SK-N-DZ (cell line): ENCODE results near the gene CMTM1. TPM values are rescaled to one million over a fixed set of nuclear protein-coding genes. Genes with fewer than 3 reads are reported as not detected.

ENCODE experiments used
- DNase-seq: peaks from one replicate; pipeline ENCODE4 v3.0.0-alpha.2; 2015; ENCODE audit warnings: low spot score
- polyA plus RNA-seq, 2 experiments: library from polyadenylated mRNA; depleted of rRNA; stranded (reverse); fragments of >200 nt; gene quantifications; 2 replicates each; pipeline ENCODE4 v1.2.3, GENCODE V29; 2014

The CMTM1 gene, protein sequence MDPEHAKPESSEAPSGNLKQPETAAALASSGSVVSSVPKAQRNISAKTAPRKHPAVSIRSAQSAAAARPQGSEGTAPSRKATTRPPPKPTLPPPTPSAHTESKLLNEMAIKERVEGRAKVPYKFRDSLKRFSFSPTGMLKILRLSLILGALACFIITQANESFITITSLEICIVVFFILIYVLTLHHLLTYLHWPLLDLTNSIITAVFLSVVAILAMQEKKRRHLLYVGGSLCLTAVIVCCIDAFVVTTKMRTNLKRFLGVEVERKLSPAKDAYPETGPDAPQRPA
- 0.33 and 0.59 TPM in 2 replicates for polyA plus RNA-seq (2014; cell fraction: cytosol; rRNA removed)
- polyA plus RNA-seq (2014; cell fraction: nucleus; rRNA removed): 0.73 TPM in 1 of 2 replicates, not detected in the other

DNA sequence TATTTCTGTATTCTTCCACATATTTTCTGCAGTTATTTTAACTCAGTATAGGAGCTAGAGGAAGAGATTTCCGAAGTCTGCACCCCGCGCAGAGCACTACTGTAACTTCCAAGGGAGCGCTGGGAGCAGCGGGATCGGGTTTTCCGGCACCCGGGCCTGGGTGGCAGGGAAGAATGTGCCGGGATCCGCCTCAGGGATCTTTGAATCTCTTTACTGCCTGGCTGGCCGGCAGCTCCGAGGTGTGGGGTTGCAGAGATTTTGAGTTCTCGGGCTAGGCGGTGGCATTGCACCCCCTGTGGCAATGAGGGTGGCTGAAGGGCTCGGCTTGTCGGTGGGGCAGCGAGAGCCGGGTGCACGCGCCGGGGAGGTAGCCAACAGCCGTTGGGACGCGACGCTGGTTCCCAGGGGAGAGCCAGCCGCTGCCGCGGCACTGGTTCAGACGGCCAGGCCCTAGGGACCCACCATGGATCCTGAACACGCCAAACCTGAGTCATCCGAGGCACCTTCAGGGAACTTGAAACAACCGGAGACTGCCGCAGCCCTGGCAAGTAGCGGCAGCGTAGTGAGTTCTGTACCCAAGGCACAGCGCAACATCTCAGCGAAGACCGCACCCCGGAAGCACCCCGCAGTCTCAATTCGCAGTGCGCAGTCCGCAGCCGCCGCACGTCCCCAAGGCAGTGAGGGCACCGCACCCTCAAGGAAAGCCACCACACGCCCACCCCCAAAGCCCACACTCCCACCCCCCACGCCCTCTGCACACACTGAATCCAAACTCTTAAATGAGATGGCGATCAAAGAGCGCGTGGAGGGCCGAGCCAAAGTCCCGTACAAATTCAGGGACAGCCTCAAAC, at the start of gene CMTM1:
TSS of gene CMTM1 (plus strand) at position 389 of the 851 bp plus-strand sequence. CDS start at position 464, 75 bp downstream.
- no peak for DNase-seq

DNA sequence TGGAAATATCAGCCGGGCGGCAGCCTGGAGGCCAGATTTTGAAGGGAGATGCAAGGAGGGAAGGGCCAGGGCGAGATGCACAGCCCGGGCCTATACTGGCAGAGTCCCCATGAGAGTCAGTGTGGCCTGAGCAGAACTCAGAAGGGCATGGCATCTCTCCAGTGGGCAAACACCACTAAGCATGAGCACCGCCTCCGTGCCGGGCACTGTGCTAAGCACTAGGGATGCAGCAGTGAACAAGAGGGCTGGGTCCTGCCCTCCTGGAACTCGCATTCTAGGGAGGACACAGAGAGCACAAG, 49.8 kb upstream of the CMTM1 start:
- no peak for DNase-seq

DNA sequence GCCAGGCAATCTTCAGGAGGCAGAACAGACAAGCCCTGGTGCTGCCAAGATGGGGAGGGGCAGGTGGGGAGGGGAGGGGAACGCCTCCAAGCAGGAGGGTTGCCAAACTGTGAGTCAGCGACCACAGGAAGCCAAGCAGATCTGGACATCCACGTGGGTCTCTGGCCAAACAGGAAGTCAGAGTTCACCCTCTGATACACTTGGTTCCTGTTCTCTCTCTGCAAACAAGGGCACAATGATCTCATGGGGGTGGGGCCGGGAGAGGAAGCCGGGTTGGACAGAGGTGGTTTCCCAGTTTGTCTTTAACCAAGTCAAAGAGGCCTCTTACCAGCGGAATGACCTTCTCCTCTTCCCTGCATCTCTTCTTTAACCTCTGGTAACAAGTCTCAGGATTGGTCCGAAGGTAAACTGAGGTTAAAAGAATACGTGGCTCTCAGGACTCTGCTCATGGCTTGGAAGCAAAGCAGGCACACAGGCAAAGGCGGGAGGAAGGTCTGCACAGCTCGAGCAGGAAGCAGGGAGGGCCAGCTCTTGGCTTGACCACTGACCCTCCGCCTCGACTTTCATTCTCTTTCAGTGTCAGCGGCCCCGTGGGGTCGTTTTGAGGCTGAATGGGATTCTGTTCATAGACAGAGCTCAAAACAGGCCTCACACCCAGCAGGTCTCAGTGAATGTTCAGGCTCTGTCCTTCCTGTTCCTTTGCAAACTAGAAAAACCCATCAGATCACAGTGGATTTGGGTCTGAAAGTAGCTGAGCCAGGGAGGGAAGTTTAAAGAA, 49.2 kb upstream of the CMTM1 start:
- no peak for DNase-seq

DNA sequence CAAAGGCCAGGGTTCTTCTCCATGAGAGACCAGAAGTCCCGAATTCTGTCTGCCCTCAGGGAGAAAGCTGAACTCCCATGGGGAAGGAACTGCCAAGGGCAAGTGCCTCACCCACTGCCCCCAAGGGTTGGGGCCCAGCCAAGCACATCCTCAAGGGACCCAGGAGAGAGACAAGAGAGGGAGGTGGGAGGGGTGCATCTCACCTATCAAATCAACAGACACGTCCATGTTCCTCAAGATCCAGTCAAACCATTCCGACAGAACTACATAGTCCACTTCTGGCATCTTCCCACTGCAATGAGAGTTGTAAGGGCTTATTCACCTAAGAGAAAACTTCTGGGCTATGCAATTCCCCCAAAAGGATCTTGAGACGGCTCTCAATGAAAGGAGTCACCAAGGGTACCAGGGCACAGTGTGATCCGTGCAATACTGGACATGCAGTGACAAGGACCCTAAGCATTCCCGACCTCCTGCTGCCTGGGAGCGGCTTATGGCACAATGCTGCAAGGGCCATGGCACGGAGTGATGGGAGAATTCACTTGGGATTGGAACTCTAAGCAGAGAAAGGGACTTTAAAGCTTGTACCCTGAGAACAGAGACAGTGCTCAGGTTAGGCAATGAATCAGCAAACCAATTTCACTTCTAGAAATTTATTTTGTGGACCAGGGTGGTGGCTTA, 48.5 kb upstream of the CMTM1 start:
- DNase-seq: no peak

DNA sequence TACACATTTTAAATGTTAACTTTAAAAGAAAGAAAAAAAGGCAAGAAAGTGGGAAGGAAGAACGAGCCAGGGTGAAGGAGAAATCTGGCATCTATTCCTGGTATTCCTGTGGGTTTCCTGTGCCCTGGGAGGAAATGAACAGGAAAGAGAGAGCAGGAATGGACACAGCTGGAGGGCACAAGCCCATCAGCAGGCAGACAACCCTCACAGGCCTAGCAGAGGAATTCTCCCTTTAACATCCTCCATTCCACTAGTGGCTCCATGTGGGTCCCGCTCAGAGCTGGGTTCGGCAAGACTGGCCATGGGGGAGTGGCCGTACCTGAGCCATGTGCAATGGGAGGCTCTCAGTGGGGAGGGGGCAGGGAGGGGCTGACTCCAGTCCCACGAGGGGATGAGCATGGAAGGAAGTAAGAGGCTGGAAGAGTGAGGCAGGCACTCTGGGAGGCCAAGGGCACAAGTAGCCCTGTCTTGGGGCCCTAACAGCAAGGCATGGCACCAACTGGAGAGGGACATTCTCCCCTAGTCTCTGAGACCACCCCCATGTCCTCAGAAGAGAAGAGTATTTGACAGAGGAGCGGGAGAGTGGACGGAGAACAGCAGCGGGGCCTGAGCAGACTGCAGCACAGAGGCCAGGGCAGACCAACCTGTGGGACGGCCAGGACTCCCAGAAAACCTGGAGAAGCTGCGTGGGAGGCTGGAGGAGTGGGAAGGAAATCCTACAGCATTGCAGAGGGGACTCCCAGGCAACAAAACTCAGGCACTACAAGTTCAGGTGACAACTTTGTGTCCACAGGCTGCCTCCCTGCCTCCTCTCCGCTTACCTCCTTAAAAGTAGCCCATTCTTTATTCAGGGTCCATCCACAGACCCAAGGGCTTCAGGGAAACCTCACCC, 46.5 kb upstream of the CMTM1 start:
- no peak for DNase-seq

DNA sequence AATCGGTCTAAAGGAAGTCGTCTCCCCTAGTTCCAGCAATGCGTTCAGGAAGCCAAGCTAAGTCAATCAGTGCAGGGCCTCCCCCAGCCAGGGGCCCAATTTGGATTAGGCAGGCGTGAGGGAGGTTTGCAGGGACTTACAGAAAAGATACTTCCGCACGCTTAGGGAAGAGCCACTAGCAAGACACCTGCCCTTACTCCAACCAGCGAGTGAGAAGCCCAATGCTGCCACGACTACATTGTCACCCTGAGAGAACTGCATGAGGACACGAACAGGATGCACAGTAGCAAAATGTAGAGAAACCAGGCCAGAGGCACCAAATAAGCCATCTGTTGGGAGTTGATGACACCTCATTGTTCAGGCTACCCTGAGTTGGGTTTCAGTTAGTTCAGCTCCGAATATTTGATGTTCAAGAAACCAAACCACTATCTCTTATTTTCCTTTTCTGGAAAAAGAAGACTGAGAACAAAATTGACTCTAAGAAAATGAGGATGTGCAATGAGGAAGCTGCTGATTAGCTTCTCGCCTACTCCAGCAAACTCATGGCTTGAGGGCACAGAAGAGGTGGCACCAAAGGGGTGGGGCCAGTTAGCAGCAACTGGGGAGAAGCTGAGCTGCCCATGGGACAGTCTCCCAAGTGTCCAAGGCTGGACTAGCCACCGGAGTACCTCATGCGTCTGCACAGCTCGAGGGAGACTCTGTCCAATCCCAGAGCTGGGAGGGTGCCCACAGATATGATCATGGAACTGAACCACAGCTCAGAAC, 45.7 kb upstream of the CMTM1 start:
- DNase-seq: no peak

DNA sequence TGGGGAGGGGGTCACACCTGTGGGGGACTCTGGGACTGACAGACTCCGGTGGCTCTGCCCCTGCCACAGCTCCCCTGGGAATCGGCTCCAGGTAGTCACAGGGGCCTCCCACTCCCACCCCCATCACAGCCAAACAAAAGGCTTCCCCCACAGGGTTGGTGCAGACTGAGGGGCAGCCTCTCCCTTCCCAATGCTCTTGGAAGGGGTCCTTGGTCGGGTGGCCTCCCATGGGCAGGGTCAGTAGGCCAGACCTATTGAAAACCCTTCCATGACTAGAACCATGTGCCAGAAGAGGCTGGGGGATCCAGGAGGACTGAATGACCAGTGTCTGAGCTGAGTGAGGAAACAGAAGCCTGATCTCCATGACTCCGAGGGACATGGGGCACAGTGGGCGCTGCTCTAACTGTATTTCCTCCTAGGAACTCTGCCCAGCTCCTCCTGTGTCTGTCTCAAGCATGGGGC, 45.0 kb upstream of the CMTM1 start:
- DNase-seq: no peak

DNA sequence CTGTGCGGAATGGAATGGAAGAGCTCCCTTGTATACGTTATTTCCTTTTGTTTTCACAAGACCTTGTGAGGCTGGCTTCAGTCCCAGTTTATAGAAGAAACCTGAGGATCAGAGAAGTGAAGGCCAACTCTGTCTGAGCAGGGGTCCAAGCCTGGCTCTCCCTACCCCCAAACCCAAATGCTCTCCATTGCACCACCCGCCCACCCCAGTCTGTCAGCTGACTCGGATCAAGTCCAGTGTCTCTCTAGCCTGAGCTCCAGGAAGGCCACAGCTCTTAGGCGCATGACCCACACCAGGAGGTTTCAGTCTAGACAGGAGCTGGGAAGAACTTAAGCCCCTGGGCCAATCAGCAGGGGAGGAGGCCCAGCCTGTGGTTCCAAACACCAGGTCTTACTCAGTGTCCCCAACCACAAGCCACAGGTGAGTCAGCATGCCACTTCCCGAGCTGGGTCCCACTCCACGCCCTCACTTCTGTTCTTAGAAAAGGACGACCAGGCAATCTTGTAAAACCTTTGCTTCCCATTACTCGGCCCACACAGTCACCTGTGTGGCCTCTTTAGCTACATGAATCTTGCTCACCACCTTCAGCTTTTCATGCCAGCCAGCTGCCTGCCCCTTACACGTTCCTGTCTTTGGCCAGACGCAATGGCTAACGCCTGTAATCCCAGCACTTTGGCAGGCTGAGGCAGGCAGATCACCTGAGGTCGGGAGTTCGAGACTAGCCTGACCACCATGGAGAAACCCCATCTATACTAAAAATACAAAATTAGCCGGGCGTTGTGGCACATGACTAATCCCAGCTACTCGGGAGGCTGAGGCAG, 44.1 kb upstream of the CMTM1 start:
- DNase-seq: no peak

DNA sequence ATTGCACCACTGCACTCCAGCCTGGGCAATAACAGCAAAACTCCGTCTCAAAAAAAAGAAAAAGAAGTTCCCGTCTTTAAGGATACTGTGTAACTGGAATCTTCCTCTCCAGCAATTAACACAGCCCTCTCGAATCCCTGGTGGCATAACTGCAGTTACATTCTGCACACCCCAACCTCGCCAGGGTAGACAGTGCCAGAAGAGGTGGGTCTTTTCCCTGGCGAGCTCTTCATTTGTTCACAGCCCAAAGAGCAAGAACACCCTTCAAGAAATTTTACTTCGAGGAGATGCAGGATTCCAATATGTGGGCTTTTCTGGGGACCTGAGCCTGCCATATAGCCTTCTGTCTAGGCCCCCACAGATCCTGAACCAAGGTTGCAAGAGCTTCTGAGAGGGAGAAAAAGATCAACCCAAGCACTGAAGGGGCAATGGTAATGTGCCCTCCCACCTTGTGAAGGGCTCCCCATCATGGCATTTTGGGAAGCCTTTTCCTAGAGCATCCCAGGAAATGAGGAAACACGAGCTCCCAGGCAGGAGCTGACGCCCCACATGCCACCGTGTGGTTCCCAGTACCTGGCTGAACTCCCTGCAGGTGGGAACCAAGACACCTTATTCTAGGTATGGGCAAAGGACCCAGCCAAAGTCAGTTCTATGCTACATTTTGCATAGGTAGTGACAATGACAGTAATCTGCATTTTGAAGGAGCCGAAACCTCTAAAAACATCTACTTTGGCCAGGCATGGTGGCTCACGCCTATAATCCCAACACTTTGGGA, 43.2 kb upstream of the CMTM1 start:
- no peak for DNase-seq

DNA sequence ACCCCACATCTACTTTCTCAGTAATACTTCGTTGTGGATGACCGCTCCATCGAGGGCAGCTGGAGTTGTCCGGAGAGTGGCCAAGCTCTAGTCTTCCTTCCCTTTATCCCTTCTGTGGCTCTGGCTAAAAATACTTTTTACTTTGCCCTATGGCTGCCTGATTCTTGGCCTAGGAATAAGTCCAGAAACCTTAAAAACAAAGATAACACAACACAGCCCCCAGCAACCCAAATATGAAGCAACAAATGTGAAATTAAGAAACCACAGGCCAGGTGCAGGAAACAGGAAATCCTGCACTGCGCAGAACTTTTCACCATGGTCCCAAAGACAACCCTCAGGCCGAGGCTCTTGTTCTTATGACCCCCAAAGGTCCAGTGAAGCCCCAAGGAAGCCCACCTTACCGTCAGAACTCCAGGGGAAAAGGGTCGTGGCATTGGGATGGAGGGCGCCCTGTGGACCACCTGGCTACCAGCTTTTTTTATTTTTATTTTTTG, 42.3 kb upstream of the CMTM1 start:
- DNase-seq: no peak

DNA sequence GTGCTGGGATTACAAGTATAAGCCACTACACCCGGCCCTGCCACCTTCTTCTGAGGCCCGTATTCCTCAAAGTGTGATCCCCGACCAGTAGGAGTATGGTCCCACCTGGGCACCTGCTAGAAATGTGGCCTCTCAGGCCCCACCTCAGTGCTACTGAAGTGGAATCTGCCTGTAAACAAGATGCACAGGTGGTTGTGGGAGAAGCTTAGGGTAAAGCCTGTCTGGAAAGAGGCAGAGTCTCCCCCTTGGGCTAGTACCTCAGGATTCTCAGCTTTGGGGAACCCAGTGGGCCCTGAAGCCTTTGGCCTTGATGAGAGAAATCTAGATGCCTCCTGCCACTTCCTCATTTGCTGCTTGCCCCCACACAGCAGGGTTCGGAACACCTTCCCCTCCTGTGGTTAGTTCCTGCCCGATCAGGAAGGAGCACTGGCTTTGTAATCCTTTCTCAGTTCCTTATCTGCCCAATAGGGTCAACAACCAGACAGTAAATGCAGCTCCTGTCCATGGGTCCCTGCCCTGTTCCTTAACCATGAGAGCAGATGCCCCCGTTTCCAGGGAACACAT, 41.6 kb upstream of the CMTM1 start:
- DNase-seq: no peak

DNA sequence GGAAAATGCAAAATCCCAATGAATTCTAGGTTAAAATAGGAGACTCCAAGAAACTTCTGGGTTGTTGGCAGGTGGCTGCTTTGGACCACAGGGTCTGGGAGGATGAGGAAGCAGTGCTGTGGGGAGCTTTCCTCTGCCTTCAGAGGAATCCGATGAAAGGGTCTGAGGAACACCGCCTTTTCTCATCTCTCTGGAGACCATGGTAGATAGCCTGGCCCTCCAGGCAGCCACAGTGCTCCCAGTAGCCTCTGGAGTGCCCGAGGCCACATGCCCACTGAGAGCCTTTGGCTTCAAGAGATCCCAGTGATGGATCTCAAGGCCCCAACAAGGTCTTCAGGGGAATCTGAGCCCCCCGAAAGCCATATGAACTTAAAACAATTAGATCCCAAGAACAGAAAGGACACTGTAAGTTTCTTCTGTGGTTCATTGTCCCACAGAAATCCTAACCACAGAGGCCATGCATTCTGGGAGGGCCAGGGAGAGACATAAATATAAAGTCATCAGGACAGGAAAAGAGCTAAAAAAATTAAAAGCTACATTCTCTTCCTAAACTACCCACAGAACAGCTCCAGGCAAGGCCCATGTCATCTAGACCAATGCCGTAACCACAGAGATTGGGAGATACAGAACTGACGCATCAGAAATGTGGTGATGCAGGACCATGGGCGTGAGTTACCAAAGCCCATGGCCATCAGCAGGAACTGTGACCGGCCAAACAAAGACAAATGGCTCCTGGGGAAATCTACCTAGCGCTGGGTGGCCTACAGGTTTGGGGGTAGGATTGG, 40.7 kb upstream of the CMTM1 start:
- DNase-seq: no peak

DNA sequence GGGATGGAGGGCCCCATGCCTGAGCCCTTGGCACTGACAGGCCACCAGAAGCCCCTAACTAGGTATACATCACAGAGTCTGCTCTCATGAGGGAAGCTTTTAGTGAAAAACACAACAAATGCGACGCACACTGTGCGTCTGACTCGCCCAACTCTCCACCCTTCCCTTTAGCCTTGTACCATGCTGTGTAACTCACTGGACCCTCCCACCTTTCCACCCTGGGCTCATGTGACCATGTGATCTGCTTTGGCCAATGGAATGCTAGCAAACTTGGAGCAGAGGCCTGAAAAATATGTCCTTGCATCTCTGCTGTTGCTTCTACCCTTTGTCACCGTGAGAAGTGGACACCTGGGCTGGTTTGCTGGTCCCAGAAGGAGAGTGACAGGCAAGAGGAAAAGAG, 37.9 kb upstream of the CMTM1 start:
- DNase-seq: no peak

DNA sequence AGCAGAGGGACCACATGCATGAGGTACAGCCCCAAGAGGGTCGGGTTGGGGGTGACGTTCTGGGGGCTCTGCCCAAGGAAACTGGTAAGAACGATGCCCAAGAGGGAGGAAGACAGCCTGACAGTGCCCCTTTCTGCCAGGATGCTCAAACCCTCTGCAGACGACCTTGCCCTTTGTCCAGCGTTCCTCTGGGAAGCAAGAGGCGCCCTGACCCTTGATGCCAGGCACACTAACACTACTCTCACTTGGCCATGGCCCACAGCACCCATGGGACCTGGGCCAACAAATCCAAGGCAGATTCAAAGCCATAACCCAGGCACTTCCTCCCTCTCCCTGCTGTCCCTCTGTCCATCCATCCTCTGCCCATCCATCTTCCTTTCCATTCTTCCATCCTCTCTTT, 36.8 kb upstream of the CMTM1 start:
- no peak for DNase-seq

DNA sequence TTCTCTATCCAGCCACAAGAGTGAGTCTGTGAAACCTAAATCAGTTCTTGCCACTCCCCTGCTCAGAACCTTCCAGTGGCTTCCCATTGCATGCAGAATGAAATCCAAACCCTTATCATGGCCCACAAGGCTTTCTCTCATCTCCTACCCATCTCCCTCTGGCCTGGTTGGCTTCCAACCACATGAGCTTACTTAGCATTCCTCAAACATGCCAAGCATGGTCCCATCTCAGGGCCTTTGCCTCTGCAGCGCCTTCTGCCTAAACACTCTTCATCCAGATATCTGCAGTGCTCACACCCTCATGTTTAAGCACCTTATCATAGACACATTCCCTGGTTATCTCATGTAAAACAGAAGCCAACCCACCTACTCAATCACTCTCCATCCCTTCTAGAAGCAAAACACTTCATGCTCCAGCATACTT, 31.9 kb upstream of the CMTM1 start:
- DNase-seq: no peak

DNA sequence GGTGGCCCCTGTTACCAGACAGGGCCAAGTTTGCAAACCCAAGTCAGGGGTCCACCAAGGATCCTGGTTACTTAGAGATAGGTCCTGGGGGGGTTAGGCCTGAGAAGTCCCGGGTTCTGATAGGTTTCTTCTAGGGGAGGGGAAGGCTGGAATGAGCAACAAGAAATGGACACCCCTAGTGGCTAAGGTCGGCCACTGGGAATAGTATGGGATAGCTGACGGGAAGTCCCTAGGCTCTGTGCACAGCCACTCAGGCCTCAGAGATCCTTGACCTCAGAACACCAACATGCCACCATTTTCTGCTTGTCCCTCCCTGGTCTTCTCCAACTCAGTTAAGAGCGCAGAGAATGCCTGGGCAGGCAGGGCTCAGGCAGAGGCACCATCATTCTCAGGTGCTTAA, 29.7 kb upstream of the CMTM1 start:
- no peak for DNase-seq

DNA sequence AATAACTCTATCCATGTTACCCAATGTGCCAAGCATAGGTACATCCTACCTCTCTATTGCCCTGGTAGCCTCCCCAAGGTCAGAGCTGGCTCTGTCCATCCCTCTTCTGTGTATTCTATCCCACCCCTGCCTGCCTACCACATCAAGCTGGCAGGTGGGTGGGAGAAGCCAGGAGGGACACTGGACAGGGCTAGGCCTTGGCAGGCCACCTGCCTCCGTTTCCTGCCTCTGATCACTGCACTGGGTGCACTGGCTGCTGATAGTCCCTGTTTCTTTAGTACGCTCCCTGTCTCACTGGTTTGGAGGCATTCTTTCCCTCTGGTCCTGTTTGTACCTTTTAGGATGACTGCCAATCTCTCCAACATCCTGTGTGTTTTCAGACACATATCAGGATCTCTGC, 29.0 kb upstream of the CMTM1 start:
- no peak for DNase-seq
